Measurements from ENCODE around the gene PPP1R1B.

- TF ChIP-seq POLR2A (IDR thresholded peaks at IDR 0.05), result no peak
- TF ChIP-seq CTCF (IDR thresholded peaks at IDR 0.05), result no peak
These were observed 14.4 kb upstream of the PPP1R1B start for GRCh38 chr17:39612291-39612894.

All from testis (tissue), 2 donors.